ENCODE data around the gene KAT6B.

- TF ChIP-seq, protein P1, sequence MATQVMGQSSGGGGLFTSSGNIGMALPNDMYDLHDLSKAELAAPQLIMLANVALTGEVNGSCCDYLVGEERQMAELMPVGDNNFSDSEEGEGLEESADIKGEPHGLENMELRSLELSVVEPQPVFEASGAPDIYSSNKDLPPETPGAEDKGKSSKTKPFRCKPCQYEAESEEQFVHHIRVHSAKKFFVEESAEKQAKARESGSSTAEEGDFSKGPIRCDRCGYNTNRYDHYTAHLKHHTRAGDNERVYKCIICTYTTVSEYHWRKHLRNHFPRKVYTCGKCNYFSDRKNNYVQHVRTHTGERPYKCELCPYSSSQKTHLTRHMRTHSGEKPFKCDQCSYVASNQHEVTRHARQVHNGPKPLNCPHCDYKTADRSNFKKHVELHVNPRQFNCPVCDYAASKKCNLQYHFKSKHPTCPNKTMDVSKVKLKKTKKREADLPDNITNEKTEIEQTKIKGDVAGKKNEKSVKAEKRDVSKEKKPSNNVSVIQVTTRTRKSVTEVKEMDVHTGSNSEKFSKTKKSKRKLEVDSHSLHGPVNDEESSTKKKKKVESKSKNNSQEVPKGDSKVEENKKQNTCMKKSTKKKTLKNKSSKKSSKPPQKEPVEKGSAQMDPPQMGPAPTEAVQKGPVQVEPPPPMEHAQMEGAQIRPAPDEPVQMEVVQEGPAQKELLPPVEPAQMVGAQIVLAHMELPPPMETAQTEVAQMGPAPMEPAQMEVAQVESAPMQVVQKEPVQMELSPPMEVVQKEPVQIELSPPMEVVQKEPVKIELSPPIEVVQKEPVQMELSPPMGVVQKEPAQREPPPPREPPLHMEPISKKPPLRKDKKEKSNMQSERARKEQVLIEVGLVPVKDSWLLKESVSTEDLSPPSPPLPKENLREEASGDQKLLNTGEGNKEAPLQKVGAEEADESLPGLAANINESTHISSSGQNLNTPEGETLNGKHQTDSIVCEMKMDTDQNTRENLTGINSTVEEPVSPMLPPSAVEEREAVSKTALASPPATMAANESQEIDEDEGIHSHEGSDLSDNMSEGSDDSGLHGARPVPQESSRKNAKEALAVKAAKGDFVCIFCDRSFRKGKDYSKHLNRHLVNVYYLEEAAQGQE (IDR thresholded peaks at IDR 0.05; ENCODE audit: insufficient read depth in 1 of 2, low read depth in 2 of 2, low read length in 2 of 2): no peak
- TF ChIP-seq POLR2AphosphoS5 (IDR thresholded peaks at IDR 0.05; ENCODE audit: low read depth, low read length) (no peak), TAF1 (IDR thresholded peaks at IDR 0.05; ENCODE audit: borderline replicate concordance, insufficient read depth, low read length) (no peak), SIN3A (IDR thresholded peaks at IDR 0.05; ENCODE audit: borderline replicate concordance, insufficient read depth, low read length) (no peak), FOXP2 (optimal IDR thresholded peaks at IDR 0.05; ENCODE audit: borderline replicate concordance, extremely low read depth, extremely low read length, insufficient read depth) (no peak)
Measured at GRCh38 chr10:74928742-74929191, 102.4 kb downstream of the KAT6B start.
